ENCODE results near the gene MYO9A. TPM values are rescaled to one million over a fixed set of nuclear protein-coding genes. Genes with fewer than 3 reads are reported as not detected.
"Not testable (repeated sequence)": the region's sequence is repeated elsewhere in the genome, so short reads cannot be mapped to it uniquely, and the experiment has no call there.

MYO9A gene
- total RNA-seq, 1 experiment from 2014 or later = 21.4 TPM

DNA sequence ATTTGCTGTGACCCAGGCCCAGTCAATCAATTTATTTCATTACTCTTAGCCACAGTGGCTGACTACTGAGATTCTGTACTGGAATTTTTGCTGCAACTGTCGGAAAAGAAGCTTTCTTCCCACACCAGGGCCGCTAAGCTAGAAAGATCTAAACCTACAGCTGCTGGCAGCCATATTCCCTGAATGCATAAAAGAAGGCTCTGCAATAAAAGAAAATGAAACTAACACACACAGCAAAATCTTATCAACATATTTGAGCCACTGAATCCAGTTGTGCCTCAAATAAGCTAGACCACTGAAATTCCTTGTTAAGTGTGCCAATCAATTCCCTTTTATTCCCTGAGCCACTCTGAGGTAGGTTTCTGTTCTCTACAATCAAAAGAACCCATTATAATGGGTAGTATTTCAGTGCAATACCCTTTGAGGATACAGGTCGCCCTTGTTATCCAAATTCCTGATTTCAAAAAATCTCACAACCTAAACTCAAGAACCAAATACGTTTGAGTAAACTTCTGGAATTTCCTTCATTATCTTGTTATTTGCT is 60.3 kb downstream of the MYO9A start:
- Histone ChIP-seq H2BK20ac (ENCODE audit: low read depth, low read length, poor library complexity, severe bottlenecking) (peak overlapping the region; percentile 12), H3K23me2 (ENCODE audit: insufficient read length, low read depth, low read length, poor library complexity, severe bottlenecking) (no peaks in the 10 kb centered on the region), H4K91ac (ENCODE audit: insufficient read length, low read depth, low read length) (no peak overlapping the region), H4K8ac (replicated peaks; ENCODE audit: insufficient read length, low read depth, low read length) (no peak overlapping the region), H3K23ac (ENCODE audit: insufficient read length, low read depth, low read length) (no peak overlapping the region), H3K27ac (ENCODE audit: insufficient read length, low read depth, low read length) (no peak overlapping the region), H3K79me1 (ENCODE audit: insufficient read depth, low read depth, low read length, poor library complexity, severe bottlenecking) (no peaks in the 10 kb centered on the region), H3K9me3 (ENCODE audit: control insufficient read depth, low read depth, low read length) (no peaks in the 10 kb centered on the region), H3K27me3 (ENCODE audit: insufficient read depth, low read length) (no peaks in the 10 kb centered on the region), H3K56ac (ENCODE audit: insufficient read length, low read depth, low read length) (no peak overlapping the region), H2AFZ (ENCODE audit: low read length) (no peak overlapping the region), H2AK5ac (ENCODE audit: insufficient read length, low read length) (no peak overlapping the region), H3T11ph (ENCODE audit: low read length) (no peak overlapping the region), H3K18ac (ENCODE audit: insufficient read length, low read depth, low read length) (no peak overlapping the region), H3K4me1 (ENCODE audit: insufficient read depth, low read length) (no peaks in the 10 kb centered on the region), H3K4ac (ENCODE audit: low read depth, low read length) (no peak overlapping the region), H3K79me2 (ENCODE audit: insufficient read depth, low read length) (no peaks in the 10 kb centered on the region), H3K9ac (ENCODE audit: extremely low read depth, insufficient read length, low read length) (no peak overlapping the region), H4K20me1 (ENCODE audit: control insufficient read depth, insufficient read depth, insufficient read length) (no peaks in the 10 kb centered on the region), H2BK15ac (ENCODE audit: low read depth, low read length) (no peak overlapping the region), H2BK12ac (ENCODE audit: insufficient read length, low read depth, low read length) (no peak overlapping the region), H3K14ac (ENCODE audit: insufficient read depth, low read length) (no peak overlapping the region), H4K5ac (ENCODE audit: insufficient read length, low read depth, low read length) (no peak overlapping the region), H3K4me2 (ENCODE audit: insufficient read depth, insufficient read length, low read length) (no peak overlapping the region), H2BK5ac (ENCODE audit: insufficient read length, low read length) (no peak overlapping the region), H2BK120ac (ENCODE audit: low read depth, low read length, poor library complexity, severe bottlenecking) (no peak overlapping the region)
- Mint-ChIP-seq H3K4me1 (peaks cover 34% of the 10 kb centered on the region in 2 experiments), H3K36me3 (ENCODE audit: insufficient read depth in 1 of 3, low read depth in 3 of 3) (peaks cover 0 to 8% (median 1%) of the 10 kb centered on the region in 3 experiments; a peak in 3 of 7 replicates), H3K9me3 (peaks cover 3 to 6% of the 10 kb centered on the region in 2 experiments; a peak in 3 of 5 replicates), H3K27me3 (ENCODE audit: low read depth) (no peaks in the 10 kb centered on the region), H3K4me3 (no peak overlapping the region), H3K27ac (peak overlapping the region in 2 of 3 experiments; percentile 2 to 88; a peak in 3 of 7 replicates)
- TF ChIP-seq, protein P1, sequence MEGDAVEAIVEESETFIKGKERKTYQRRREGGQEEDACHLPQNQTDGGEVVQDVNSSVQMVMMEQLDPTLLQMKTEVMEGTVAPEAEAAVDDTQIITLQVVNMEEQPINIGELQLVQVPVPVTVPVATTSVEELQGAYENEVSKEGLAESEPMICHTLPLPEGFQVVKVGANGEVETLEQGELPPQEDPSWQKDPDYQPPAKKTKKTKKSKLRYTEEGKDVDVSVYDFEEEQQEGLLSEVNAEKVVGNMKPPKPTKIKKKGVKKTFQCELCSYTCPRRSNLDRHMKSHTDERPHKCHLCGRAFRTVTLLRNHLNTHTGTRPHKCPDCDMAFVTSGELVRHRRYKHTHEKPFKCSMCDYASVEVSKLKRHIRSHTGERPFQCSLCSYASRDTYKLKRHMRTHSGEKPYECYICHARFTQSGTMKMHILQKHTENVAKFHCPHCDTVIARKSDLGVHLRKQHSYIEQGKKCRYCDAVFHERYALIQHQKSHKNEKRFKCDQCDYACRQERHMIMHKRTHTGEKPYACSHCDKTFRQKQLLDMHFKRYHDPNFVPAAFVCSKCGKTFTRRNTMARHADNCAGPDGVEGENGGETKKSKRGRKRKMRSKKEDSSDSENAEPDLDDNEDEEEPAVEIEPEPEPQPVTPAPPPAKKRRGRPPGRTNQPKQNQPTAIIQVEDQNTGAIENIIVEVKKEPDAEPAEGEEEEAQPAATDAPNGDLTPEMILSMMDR (conservative IDR thresholded peaks at IDR 0.05) = no peak
- no CpG with 5 or more reads among the region's 4 CpGs for WGBS (ENCODE audit: extremely low coverage, insufficient read length, low lambda C conversion rate)
- DNase-seq = no peak

DNA sequence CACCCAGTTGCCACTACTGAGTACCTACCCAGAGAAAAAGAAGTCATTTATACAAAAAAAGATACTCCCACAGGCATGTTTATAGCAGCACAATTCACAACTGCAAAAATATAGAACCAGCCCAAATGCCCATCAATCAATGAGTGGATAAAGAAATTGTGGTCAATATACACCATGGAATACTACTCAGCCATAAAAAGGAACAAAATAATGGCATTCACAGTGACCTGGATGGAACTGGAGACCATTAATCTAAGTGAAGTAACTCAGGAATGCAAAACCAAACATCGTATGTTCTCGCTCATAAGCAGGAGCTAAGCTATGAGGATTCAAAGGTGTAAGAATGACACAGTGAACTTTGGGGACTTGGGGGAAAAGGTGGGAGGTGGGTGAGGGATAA is 61.7 kb downstream of the MYO9A start:
- H3K79me2 ChIP-seq (ENCODE audit: insufficient read depth, low read length); H3K9ac ChIP-seq (ENCODE audit: extremely low read depth, insufficient read length, low read length); H3K4me3 Mint-ChIP-seq; H3K9me3 Mint-ChIP-seq; H2BK5ac ChIP-seq (ENCODE audit: insufficient read length, low read length); H3T11ph ChIP-seq (ENCODE audit: low read length); DNase-seq; H2BK20ac ChIP-seq (ENCODE audit: low read depth, low read length, poor library complexity, severe bottlenecking); H2AFZ ChIP-seq (ENCODE audit: low read length); H4K5ac ChIP-seq (ENCODE audit: insufficient read length, low read depth, low read length); H3K18ac ChIP-seq (ENCODE audit: insufficient read length, low read depth, low read length); H3K23ac ChIP-seq (ENCODE audit: insufficient read length, low read depth, low read length); H4K8ac ChIP-seq (replicated peaks; ENCODE audit: insufficient read length, low read depth, low read length); H2AK5ac ChIP-seq (ENCODE audit: insufficient read length, low read length); H2BK12ac ChIP-seq (ENCODE audit: insufficient read length, low read depth, low read length); H3K4me2 ChIP-seq (ENCODE audit: insufficient read depth, insufficient read length, low read length); H4K91ac ChIP-seq (ENCODE audit: insufficient read length, low read depth, low read length); H3K14ac ChIP-seq (ENCODE audit: insufficient read depth, low read length); H3K27me3 Mint-ChIP-seq (ENCODE audit: low read depth); H3K9me3 ChIP-seq (ENCODE audit: control insufficient read depth, low read depth, low read length); H2BK120ac ChIP-seq (ENCODE audit: low read depth, low read length, poor library complexity, severe bottlenecking); H3K56ac ChIP-seq (ENCODE audit: insufficient read length, low read depth, low read length); H3K4me1 ChIP-seq (ENCODE audit: insufficient read depth, low read length); H3K27ac ChIP-seq (ENCODE audit: insufficient read length, low read depth, low read length); H3K27me3 ChIP-seq (ENCODE audit: insufficient read depth, low read length); H3K23me2 ChIP-seq (ENCODE audit: insufficient read length, low read depth, low read length, poor library complexity, severe bottlenecking); H3K27ac Mint-ChIP-seq; H3K79me1 ChIP-seq (ENCODE audit: insufficient read depth, low read depth, low read length, poor library complexity, severe bottlenecking); H2BK15ac ChIP-seq (ENCODE audit: low read depth, low read length); H4K20me1 ChIP-seq (ENCODE audit: control insufficient read depth, insufficient read depth, insufficient read length); H3K4ac ChIP-seq (ENCODE audit: low read depth, low read length): not testable (repeated sequence)
- Mint-ChIP-seq H3K4me1 (peaks cover 29 to 34% of the 10 kb centered on the region in 2 experiments), H3K36me3 (ENCODE audit: insufficient read depth in 1 of 3, low read depth in 3 of 3) (peaks cover 0 to 13% (median 5%) of the 10 kb centered on the region in 3 experiments; a peak in 3 of 7 replicates)
- WGBS (ENCODE audit: extremely low coverage, insufficient read length, low lambda C conversion rate) = no CpG with 5 or more reads among the region's 2 CpGs
